ENCODE measurements around the gene ULBP1. TPM values are rescaled to one million over a fixed set of nuclear protein-coding genes. Genes with fewer than 3 reads are reported as not detected.
"Not testable (repeated sequence)": the region's sequence is repeated elsewhere in the genome, so short reads cannot be mapped to it uniquely, and the experiment has no call there.

Gene ULBP1
- polyA plus RNA-seq, 1 donor, result 0.03 TPM

DNA sequence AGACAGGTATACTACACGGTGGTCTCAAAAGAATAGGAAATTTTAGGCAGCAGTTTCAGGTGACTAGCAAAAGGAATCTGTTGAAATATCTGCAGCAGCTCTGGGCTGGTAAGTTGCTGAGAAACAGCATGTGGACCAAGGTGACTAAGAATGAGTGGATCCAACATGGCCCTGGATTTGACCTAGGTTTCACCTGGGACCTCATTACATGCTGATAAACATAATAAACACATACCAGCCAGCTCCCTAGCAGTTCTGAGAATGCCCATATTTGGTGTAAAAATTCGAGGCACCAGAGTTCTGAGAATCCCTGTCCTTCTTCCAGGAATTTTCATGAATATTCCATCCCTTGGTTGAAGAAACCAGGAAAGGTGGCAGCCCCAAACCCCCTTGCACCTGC lies 10.4 kb upstream of the ULBP1 start:
- H3K36me3 ChIP-seq (ENCODE audit: control insufficient read depth, insufficient read depth, low read length); H3K4me3 ChIP-seq (ENCODE audit: low read length); H3K4me1 ChIP-seq (ENCODE audit: control insufficient read depth, insufficient read depth, low read length); DNase-seq; H3K27ac ChIP-seq (ENCODE audit: low read length); H3K9me3 ChIP-seq (ENCODE audit: control insufficient read depth, low read depth, low read length): not testable (repeated sequence)
- H3K27me3 ChIP-seq (ENCODE audit: control insufficient read depth, insufficient read depth, low read length), result peaks cover 77% of the 10 kb centered on the region
- WGBS (ENCODE audit: insufficient coverage, low lambda C conversion rate), result no CpG with 5 or more reads among the region's 2 CpGs

DNA sequence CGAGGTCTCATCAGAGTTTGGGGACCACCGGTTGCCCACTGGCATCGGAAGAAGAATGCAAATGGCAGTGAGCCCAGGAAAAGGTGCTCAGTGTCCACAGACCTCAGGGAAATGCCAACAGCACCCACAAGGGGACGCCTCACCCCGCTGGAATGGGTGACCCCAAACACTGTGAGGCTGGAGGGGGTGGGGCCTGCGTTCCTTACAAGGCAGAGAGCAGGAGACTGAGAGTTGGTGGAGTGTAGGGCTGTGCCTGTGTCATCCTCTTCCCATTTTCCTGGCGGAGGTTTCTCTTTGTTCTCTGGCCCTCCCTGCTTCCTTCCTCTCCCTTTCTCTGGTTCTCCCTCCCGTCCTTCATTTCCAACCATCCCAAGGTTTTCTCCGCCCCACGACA lies 9.8 kb upstream of the ULBP1 start:
- H3K27me3 ChIP-seq (ENCODE audit: control insufficient read depth, insufficient read depth, low read length), result peaks cover 76% of the 10 kb centered on the region
- not testable (repeated sequence) for H3K36me3 ChIP-seq (ENCODE audit: control insufficient read depth, insufficient read depth, low read length); DNase-seq; H3K4me3 ChIP-seq (ENCODE audit: low read length); H3K4me1 ChIP-seq (ENCODE audit: control insufficient read depth, insufficient read depth, low read length); H3K27ac ChIP-seq (ENCODE audit: low read length); H3K9me3 ChIP-seq (ENCODE audit: control insufficient read depth, low read depth, low read length)
- WGBS (ENCODE audit: insufficient coverage, low lambda C conversion rate), result no CpG with 5 or more reads among the region's 10 CpGs

DNA sequence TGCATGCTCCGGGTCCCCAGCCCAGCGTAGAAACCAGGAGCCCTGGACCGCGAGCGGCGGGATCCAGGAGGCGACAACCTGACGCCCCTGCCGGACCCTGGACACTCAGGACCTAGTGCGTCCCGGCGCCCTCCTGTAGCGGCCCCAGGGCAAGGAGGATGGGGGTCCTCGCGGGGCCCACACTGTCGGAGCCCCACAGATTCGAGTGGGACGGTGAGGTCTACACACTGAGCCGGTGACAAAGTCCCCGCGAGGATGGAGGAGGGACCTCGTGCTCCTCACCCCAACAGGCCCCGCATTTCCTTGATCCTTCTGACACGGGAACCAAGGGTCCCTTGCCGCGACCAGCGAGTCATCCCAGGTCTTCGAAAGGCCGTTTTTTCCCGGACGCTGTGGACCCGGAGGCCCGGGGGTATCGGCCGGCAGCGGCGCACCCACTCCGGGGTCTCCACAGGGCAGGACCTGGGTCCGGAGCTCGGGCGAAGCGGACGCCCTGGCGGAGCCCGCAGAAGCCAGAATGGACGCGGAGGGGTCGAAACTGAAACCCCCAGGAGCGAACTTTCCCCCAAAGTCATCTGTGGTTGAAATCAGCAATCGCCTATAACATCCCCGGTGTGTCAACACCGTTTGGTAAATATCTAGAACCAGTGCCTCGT lies 9.3 kb upstream of the ULBP1 start:
- H3K4me3 ChIP-seq (ENCODE audit: low read length); DNase-seq; H3K9me3 ChIP-seq (ENCODE audit: control insufficient read depth, low read depth, low read length); H3K27ac ChIP-seq (ENCODE audit: low read length); H3K36me3 ChIP-seq (ENCODE audit: control insufficient read depth, insufficient read depth, low read length); H3K4me1 ChIP-seq (ENCODE audit: control insufficient read depth, insufficient read depth, low read length): not testable (repeated sequence)
- H3K27me3 ChIP-seq (ENCODE audit: control insufficient read depth, insufficient read depth, low read length), result peaks cover 79% of the 10 kb centered on the region
- WGBS (ENCODE audit: insufficient coverage, low lambda C conversion rate), result no CpG with 5 or more reads among the region's 53 CpGs

DNA sequence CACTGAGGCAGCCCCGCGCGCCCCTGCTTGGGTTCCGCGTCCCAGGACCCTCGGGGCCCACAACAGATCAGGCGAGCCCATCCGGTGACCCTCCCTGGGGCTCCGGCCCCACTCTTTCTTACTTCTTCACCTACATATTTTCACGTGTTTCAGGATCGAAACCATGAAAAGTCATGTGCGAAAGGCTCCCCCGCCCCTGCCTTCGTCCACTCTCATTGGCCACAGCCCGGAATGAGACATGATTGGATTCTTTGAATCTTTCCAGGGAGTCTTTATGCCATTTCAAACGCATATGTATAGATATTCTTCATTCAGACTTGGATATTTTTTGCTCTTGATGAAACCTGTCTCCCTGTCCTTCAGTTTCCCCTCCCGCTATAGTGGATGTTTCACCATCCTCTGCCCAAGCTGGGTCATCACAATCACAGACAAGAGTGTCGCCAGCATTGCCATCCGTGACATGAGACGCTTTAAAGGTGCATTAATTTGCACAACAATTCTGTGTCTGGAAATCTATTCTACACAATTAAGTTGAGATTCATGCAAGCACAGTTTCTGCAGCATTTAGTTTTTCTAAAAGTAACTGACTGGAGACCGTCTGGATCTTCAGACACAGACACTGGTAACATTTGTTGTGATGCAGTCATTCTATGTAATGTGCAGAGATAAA lies 8.6 kb upstream of the ULBP1 start:
- WGBS (ENCODE audit: insufficient coverage, low lambda C conversion rate), result no CpG with 5 or more reads among the region's 21 CpGs
- not testable (repeated sequence) for DNase-seq
- H3K27me3 ChIP-seq (ENCODE audit: control insufficient read depth, insufficient read depth, low read length), result peaks cover 79% of the 10 kb centered on the region

DNA sequence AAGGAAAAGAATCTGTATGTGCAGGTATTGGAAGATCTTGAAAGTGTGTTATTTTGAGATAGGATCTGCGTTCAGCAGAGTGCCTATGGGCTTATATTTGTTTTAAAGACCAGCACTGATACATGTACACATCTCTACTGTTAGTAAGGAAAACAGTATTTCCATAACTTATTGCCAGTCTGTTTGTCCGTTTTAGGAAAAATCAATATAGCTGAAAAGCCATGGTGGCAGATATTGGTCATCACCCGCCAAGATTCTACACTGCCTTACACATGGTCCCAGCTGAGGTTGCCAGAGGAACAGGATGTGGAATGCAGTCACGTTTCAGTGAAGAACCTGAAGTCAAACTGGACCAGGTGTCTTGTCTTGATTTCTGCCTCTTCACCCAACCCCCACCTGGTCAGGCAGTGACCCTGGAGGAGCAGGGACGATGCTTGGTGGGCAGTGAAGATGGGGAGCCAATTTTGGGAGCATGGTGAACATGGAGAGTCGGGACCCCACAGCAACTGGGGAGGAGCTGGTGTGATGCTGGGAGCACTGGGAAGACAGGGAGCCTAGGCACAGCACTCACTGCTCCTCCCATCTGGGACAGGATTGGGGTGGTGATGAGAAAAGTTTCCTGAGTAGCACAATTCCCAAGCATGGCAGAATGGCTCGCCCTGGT lies 8.0 kb upstream of the ULBP1 start:
- H3K4me1 ChIP-seq (ENCODE audit: control insufficient read depth, insufficient read depth, low read length); DNase-seq; H3K36me3 ChIP-seq (ENCODE audit: control insufficient read depth, insufficient read depth, low read length); H3K4me3 ChIP-seq (ENCODE audit: low read length); H3K9me3 ChIP-seq (ENCODE audit: control insufficient read depth, low read depth, low read length); H3K27ac ChIP-seq (ENCODE audit: low read length): not testable (repeated sequence)
- peaks cover 79% of the 10 kb centered on the region for H3K27me3 ChIP-seq (ENCODE audit: control insufficient read depth, insufficient read depth, low read length)
- no CpG with 5 or more reads among the region's 7 CpGs for WGBS (ENCODE audit: insufficient coverage, low lambda C conversion rate)

More for the DNA sequence above, 8.6 kb upstream of the ULBP1 start:
- H3K9me3 ChIP-seq (ENCODE audit: control insufficient read depth, low read depth, low read length); H3K27ac ChIP-seq (ENCODE audit: low read length); H3K4me3 ChIP-seq (ENCODE audit: low read length); H3K36me3 ChIP-seq (ENCODE audit: control insufficient read depth, insufficient read depth, low read length); H3K4me1 ChIP-seq (ENCODE audit: control insufficient read depth, insufficient read depth, low read length): not testable (repeated sequence)

DNA sequence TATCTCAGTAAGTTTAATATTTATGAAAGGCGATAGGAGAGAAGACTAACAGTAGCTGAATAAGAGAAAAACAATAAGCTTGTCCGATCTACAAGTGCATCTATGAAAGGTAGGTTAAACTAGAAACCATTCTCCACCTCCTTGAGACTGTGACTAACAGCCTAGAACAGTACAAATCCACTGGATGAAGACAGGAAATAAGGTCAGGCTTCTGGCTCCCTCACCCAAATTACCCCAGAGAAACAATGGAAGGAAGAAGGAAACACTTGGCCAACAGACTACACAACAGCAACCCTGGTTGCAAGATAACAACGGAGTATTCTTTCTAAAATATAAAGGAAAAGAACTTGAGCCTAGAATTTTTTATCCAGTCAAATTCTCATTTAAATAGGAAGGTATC lies 5.6 kb upstream of the ULBP1 start:
- H3K9me3 ChIP-seq (ENCODE audit: control insufficient read depth, low read depth, low read length); H3K36me3 ChIP-seq (ENCODE audit: control insufficient read depth, insufficient read depth, low read length); DNase-seq; H3K4me3 ChIP-seq (ENCODE audit: low read length); H3K27ac ChIP-seq (ENCODE audit: low read length); H3K4me1 ChIP-seq (ENCODE audit: control insufficient read depth, insufficient read depth, low read length): not testable (repeated sequence)
- no CpG with 5 or more reads among the region's 3 CpGs for WGBS (ENCODE audit: insufficient coverage, low lambda C conversion rate)
- peaks cover 80% of the 10 kb centered on the region for H3K27me3 ChIP-seq (ENCODE audit: control insufficient read depth, insufficient read depth, low read length)

DNA sequence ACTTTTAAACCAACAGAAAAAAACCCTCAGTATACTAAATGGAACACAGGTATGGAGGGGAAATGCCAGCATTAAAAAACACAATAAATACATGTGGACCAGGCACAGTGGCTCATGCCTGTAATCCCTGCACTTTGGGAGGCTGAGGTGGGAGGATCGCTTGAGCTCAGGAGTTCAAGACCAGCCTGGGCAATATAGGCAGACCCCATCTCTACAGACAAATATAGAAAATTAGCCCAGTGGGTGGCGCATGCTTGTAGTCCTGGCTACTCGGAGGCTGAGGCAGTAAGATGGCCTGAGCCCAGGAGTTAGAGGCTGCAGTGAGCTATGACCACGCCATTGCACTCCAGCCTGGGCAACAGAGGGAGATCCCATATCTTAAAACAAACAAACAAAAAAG lies 3.9 kb upstream of the ULBP1 start:
- H3K4me1 ChIP-seq (ENCODE audit: control insufficient read depth, insufficient read depth, low read length); H3K9me3 ChIP-seq (ENCODE audit: control insufficient read depth, low read depth, low read length); DNase-seq; H3K27ac ChIP-seq (ENCODE audit: low read length); H3K4me3 ChIP-seq (ENCODE audit: low read length); H3K36me3 ChIP-seq (ENCODE audit: control insufficient read depth, insufficient read depth, low read length): not testable (repeated sequence)
- H3K27me3 ChIP-seq (ENCODE audit: control insufficient read depth, insufficient read depth, low read length), result peaks cover 82% of the 10 kb centered on the region
- no CpG with 5 or more reads among the region's 4 CpGs for whole genome bisulfite sequencing (ENCODE audit: insufficient coverage, low lambda C conversion rate)

DNA sequence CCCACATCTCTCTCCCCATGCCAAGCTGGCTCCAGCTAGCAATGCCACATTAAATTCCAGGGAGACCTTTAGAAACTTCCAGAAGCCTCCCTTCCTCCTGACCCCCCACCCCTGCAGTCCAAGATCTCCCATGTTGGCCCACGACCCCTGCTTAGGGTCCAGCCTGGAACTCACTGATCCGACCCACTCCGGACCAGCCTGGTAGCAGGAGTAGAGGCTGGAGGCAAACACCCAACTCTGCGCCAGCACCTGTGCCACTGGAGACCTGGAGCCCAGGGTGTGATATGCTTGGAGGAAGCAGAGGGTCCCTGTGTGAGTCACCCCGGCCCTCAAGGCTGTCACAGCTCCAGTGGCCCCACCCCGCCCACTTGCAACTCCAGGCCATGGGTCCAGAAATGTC lies 3.3 kb upstream of the ULBP1 start:
- no peaks in the 10 kb centered on the region for H3K36me3 ChIP-seq (ENCODE audit: control insufficient read depth, insufficient read depth, low read length)
- H3K9me3 ChIP-seq (ENCODE audit: control insufficient read depth, low read depth, low read length), result no peaks in the 10 kb centered on the region
- H3K27ac ChIP-seq (ENCODE audit: low read length), result no peak overlapping the region
- no peak for DNase-seq
- peaks cover 14% of the 10 kb centered on the region for H3K4me1 ChIP-seq (ENCODE audit: control insufficient read depth, insufficient read depth, low read length)
- no peak overlapping the region for H3K4me3 ChIP-seq (ENCODE audit: low read length)
- peaks cover 82% of the 10 kb centered on the region for H3K27me3 ChIP-seq (ENCODE audit: control insufficient read depth, insufficient read depth, low read length)
- WGBS (ENCODE audit: insufficient coverage, low lambda C conversion rate), result no CpG with 5 or more reads among the region's 6 CpGs

DNA sequence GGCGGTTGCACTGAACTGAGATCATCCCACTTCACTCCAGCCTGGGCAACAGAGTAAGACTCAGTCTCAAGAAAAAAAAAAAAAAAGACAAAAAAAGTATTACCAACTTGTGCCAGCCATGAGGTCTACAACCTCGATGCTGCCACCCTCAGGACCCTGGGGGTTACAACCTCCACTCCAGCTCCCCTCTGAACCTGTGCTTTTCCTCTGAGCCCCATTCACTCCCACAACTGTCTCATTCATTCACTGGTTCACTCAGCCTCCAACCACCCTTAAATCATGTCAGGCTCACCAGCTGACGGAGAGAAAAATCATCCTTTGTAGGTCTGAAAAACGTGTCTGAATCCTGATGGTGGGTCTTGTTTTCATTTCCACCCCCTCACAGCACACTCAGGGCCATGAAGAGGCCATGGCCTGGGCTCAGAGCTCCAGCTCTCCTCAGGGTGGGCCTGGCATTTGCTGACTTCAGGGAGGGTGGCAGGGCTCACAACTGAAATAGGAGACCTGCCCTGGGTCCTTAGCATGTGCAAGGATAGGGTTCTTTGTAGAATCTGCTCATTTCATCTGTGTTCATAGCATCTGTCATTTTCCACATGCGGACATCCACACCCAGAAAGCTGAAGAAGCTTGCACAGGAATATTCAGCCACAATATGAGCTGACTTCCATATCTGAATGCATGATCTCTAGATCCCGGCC lies 1.9 kb upstream of the ULBP1 start:
- Histone ChIP-seq H3K4me3 (ENCODE audit: low read length) (no peak overlapping the region), H3K9me3 (ENCODE audit: control insufficient read depth, low read depth, low read length) (no peaks in the 10 kb centered on the region), H3K4me1 (ENCODE audit: control insufficient read depth, insufficient read depth, low read length) (peaks cover 14% of the 10 kb centered on the region), H3K36me3 (ENCODE audit: control insufficient read depth, insufficient read depth, low read length) (no peaks in the 10 kb centered on the region), H3K27ac (ENCODE audit: low read length) (no peak overlapping the region), H3K27me3 (ENCODE audit: control insufficient read depth, insufficient read depth, low read length) (peaks cover 84% of the 10 kb centered on the region)
- DNase-seq, result no peak
- WGBS (ENCODE audit: insufficient coverage, low lambda C conversion rate), result no CpG with 5 or more reads among the region's 6 CpGs

DNA sequence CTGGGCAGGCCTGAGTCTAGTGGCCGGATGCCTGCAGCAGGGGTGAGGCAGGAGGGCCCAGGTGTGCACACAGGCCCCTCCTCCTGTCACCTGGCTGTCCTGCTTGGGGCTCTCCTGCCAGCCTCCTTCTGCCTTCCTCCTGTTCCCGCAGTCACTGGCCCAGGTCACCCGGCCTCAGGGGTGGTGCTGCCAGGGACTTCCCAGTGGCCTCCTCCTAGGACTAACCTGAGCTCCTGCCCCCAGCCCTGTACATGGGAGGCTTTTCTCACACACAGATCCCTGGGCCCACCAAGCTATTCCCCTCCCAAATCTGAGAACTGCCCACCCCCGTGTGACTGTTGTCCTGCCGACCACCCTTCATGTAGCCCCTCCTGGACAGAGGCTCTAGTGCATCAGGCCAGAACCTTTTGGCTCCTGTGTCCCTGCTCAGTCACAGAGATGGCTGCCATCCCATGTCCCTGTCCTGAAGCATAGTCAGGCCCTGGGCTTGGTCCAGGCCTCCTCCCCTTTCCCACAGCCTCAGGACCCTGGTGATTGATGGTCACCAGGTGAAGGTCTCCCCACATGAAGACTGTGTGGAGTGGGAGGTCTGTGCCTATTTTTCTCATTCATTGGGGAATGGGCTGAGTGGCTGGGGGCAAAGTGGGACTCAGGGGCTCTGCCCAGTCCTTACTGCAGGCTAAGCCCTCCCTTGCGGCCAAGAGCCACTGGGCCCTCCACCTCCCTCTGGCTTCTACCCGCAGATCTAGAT lies 1.1 kb upstream of the ULBP1 start:
- peaks cover 87% of the 10 kb centered on the region for H3K27me3 ChIP-seq (ENCODE audit: control insufficient read depth, insufficient read depth, low read length)

More for the DNA sequence above, 1.1 kb upstream of the ULBP1 start:
- no peaks in the 10 kb centered on the region for H3K9me3 ChIP-seq (ENCODE audit: control insufficient read depth, low read depth, low read length)
- no CpG with 5 or more reads among the region's 7 CpGs for WGBS (ENCODE audit: insufficient coverage, low lambda C conversion rate)
- H3K27ac ChIP-seq (ENCODE audit: low read length), result no peak overlapping the region
- H3K36me3 ChIP-seq (ENCODE audit: control insufficient read depth, insufficient read depth, low read length), result no peaks in the 10 kb centered on the region
- H3K4me1 ChIP-seq (ENCODE audit: control insufficient read depth, insufficient read depth, low read length), result peaks cover 14% of the 10 kb centered on the region
- no peak for DNase-seq
- H3K4me3 ChIP-seq (ENCODE audit: low read length), result no peak overlapping the region

All from large intestine (tissue), 3 donors.